Trophoblast cell (in vitro differentiated cells and primary cell): Measurements from ENCODE around the gene PARD6B.
A peak's percentile ranks its signal among the peaks of the same experiment; 100 is the strongest.
"Not testable (repeated sequence)": the region's sequence is repeated elsewhere in the genome, so short reads cannot be mapped to it uniquely, and the experiment has no call there.

ENCODE experiments used
- DNase-seq, 2 donors: peaks; one replicate each; pipeline ENCODE4 v3.0.0-alpha.2; 2016
- H2AFZ ChIP-seq: 2 replicates; pipeline ENCODE4 v1.6.1; 2013; ENCODE audit warnings: low read length, moderate library complexity, mild to moderate bottlenecking; ENCODE audit not compliant: insufficient read depth, poor library complexity
- H2AK5ac ChIP-seq: 2 replicates; pipeline ENCODE4 v1.6.1; 2013; ENCODE audit warnings: mild to moderate bottlenecking, low read length
- H2BK120ac ChIP-seq: 2 replicates; pipeline ENCODE4 v1.6.1; 2013; ENCODE audit warnings: low read length, mild to moderate bottlenecking, moderate library complexity; ENCODE audit not compliant: insufficient read depth, poor library complexity
- H2BK12ac ChIP-seq: 2 replicates; pipeline ENCODE4 v1.6.1; 2013; ENCODE audit warnings: mild to moderate bottlenecking, low read length, moderate library complexity
- H2BK5ac ChIP-seq: 2 replicates; pipeline ENCODE4 v1.6.1; 2013; ENCODE audit warnings: low read length, low read depth, moderate library complexity, mild to moderate bottlenecking; ENCODE audit not compliant: poor library complexity
- H3K14ac ChIP-seq: 2 replicates; pipeline ENCODE4 v1.6.1; 2013; ENCODE audit warnings: mild to moderate bottlenecking, low read length
- H3K18ac ChIP-seq: 2 replicates; pipeline ENCODE4 v1.6.1; 2013; ENCODE audit warnings: mild to moderate bottlenecking, low read length
- H3K23ac ChIP-seq: 2 replicates; pipeline ENCODE4 v1.6.1; 2013; ENCODE audit warnings: low read length
- H3K27ac ChIP-seq: 2 replicates; pipeline ENCODE4 v1.5.1; 2013; ENCODE audit warnings: low read depth, mild to moderate bottlenecking, inconsistent platforms, low read length, moderate library complexity
- H3K27me3 ChIP-seq: 2 replicates; pipeline ENCODE4 v1.6.1; 2013; ENCODE audit warnings: inconsistent platforms, mild to moderate bottlenecking, low read length, moderate library complexity; ENCODE audit not compliant: insufficient read depth
- H3K36me3 ChIP-seq, 2 experiments: 1 replicate in 1 of 2; 2 replicates in 1 of 2; pipeline ENCODE4 v1.6.1; 2013; ENCODE audit warnings: low read length in 2 of 2, mild to moderate bottlenecking in 2 of 2, moderate library complexity in 1 of 2; ENCODE audit not compliant: insufficient read depth in 2 of 2, control insufficient read depth in 1 of 2
- H3K4ac ChIP-seq: 2 replicates; pipeline ENCODE4 v1.6.1; 2013; ENCODE audit warnings: low read depth, mild to moderate bottlenecking, low read length, moderate library complexity
- H3K4me1 ChIP-seq, 2 experiments: 1 replicate in 1 of 2; 2 replicates in 1 of 2; pipeline ENCODE4 v1.6.1; 2013; ENCODE audit warnings: low read length in 2 of 2, mild to moderate bottlenecking in 2 of 2, moderate library complexity in 1 of 2; ENCODE audit not compliant: insufficient read depth in 2 of 2, control insufficient read depth in 1 of 2
- H3K4me2 ChIP-seq: 2 replicates; pipeline ENCODE4 v1.6.1; 2013; ENCODE audit warnings: inconsistent platforms, mild to moderate bottlenecking, low read length, moderate library complexity
- H3K4me3 ChIP-seq: 2 replicates; pipeline ENCODE4 v1.5.1; 2013; ENCODE audit warnings: mild to moderate bottlenecking, low read depth, low read length, inconsistent platforms
- H3K79me1 ChIP-seq: one replicate; pipeline ENCODE4 v1.6.1; 2013; ENCODE audit warnings: low read length
- H3K79me2 ChIP-seq: 2 replicates; pipeline ENCODE4 v1.6.1; 2013; ENCODE audit warnings: low read length, mild to moderate bottlenecking; ENCODE audit not compliant: control insufficient read depth, insufficient read depth, poor library complexity
- H3K9ac ChIP-seq: 2 replicates; pipeline ENCODE4 v1.6.1; 2013; ENCODE audit warnings: mild to moderate bottlenecking, low read length
- H3K9me3 ChIP-seq: 2 replicates; pipeline ENCODE4 v1.6.1; 2013; ENCODE audit warnings: low read depth, mild to moderate bottlenecking, control low read depth, inconsistent platforms, low read length; ENCODE audit not compliant: insufficient read depth
- H4K12ac ChIP-seq: 2 replicates; pipeline ENCODE4 v1.6.1; 2013; ENCODE audit warnings: low read depth, mild to moderate bottlenecking, low read length, moderate library complexity
- H4K8ac ChIP-seq: 2 replicates; pipeline ENCODE4 v1.6.1; 2013; ENCODE audit warnings: low read depth, mild to moderate bottlenecking, low read length, moderate library complexity
- H4K91ac ChIP-seq: one replicate; pipeline ENCODE4 v1.6.1; 2013; ENCODE audit warnings: low read depth, mild to moderate bottlenecking, low read length, moderate library complexity
- WGBS: extraction: QIAGEN DNeasy Blood & Tissue Kit; methylation state at CpG from one replicate; pipeline ENCODE4 v1.1.7; 2013; ENCODE audit warnings: missing lambda C conversion rate; ENCODE audit not compliant: insufficient read length, insufficient coverage; ENCODE audit errors: extremely low coverage; 5-methylcytosine and 5-hydroxymethylcytosine counted together

Gene PARD6B

DNA sequence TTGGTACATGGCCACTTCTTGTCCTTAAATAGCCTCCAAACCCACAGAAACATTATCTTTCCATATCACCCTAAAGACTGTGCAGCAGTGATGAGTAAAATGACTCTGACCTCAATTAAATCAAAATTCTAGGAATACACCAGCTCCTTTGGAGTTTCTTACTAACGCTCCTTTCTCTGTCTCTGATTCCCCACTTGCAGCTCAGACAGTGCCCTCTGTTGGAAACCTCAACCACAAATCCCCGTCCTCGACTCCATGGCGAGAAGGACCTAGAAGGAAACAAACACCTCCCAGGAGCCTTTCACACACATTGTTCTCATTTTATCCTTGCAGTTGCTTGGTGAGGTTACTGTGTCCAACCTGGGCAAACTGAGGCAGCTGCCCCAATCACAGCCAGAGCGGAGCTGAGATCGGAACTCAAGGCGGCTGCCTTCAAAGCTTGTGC is 17.7 kb upstream of the PARD6B start:
- no peak overlapping the region for H3K4ac ChIP-seq
- no peak overlapping the region for H3K4me3 ChIP-seq
- H2BK5ac ChIP-seq: no peak overlapping the region
- no peaks in the 10 kb centered on the region for H3K79me2 ChIP-seq
- H4K91ac ChIP-seq: no peak overlapping the region
- no peak overlapping the region for H4K8ac ChIP-seq
- no peaks in the 10 kb centered on the region for H3K36me3 ChIP-seq
- H3K27me3 ChIP-seq: no peaks in the 10 kb centered on the region
- H2AK5ac ChIP-seq: no peak overlapping the region
- H3K4me1 ChIP-seq: peaks cover 9 to 17% of the 10 kb centered on the region in 2 experiments
- peak; percentile 35 to 47 for DNase-seq
- no peak overlapping the region for H3K14ac ChIP-seq
- H3K9ac ChIP-seq: no peak overlapping the region
- no peak overlapping the region for H3K23ac ChIP-seq
- H2AFZ ChIP-seq: no peak overlapping the region
- H2BK12ac ChIP-seq: no peak overlapping the region
- WGBS: no CpG with 5 or more reads among the region's 7 CpGs
- no peak overlapping the region for H2BK120ac ChIP-seq
- H3K27ac ChIP-seq: no peak overlapping the region
- no peak overlapping the region for H4K12ac ChIP-seq
- no peak overlapping the region for H3K4me2 ChIP-seq
- H3K18ac ChIP-seq: no peak overlapping the region
- no peaks in the 10 kb centered on the region for H3K9me3 ChIP-seq
- peaks cover 4% of the 10 kb centered on the region for H3K79me1 ChIP-seq

DNA sequence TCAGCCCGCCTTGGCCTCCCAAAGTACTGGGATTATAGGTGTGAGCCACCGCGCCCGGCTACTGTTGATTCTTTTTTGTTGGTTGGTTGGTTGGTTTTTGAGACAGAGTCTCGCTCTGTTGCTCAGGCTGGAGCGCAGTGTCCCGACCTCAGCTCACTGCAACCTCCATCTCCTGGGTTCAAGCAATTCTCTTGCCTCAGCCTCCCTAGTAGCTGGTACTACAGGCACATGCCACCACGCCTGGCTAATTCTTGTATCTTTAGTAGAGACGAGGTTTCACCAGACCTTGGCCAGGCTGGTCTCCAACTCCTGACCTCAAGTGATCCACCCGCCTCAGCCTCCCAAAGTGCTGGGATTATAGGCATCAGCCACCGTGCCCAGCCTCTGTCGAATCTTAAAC is 17.0 kb upstream of the PARD6B start:
- not testable (repeated sequence) for H3K27ac ChIP-seq, H3K4me2 ChIP-seq, H3K79me2 ChIP-seq, H4K8ac ChIP-seq, H3K18ac ChIP-seq, DNase-seq, H3K4me3 ChIP-seq, H3K9ac ChIP-seq, H4K12ac ChIP-seq, H2BK5ac ChIP-seq, H2AFZ ChIP-seq, H3K36me3 ChIP-seq, H3K4ac ChIP-seq, H2AK5ac ChIP-seq, H2BK12ac ChIP-seq, H3K79me1 ChIP-seq, H2BK120ac ChIP-seq, H3K23ac ChIP-seq, H4K91ac ChIP-seq, H3K14ac ChIP-seq, H3K9me3 ChIP-seq, H3K27me3 ChIP-seq
- WGBS: no CpG with 5 or more reads among the region's 12 CpGs
- H3K4me1 ChIP-seq: peaks cover 9 to 17% of the 10 kb centered on the region in 2 experiments

DNA sequence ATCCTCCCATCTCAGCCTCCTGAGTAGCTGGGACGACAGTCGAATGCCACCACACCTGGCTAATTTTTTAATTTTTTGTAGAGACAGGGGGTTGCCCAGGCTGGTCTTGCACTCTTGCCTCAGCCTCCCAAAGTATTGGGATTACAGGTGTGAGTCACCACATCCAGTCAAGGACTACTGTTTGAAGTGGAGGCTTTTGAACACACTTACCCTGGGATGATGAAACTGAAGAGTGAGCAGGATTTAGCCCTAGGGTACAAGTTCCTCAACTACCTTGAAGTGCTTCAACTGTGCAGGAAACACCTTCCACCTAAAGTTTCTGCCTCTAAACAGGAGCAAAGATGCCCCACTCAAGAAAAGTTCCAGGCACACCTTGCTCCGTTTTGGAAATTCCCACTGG is 15.7 kb upstream of the PARD6B start:
- H4K12ac ChIP-seq: no peak overlapping the region
- peaks cover 2% of the 10 kb centered on the region for H3K79me1 ChIP-seq
- H3K9ac ChIP-seq: no peak overlapping the region
- H2BK5ac ChIP-seq: no peak overlapping the region
- H3K4me2 ChIP-seq: no peak overlapping the region
- no peaks in the 10 kb centered on the region for H3K27me3 ChIP-seq
- H3K4ac ChIP-seq: no peak overlapping the region
- H3K79me2 ChIP-seq: no peaks in the 10 kb centered on the region
- H2BK120ac ChIP-seq: no peak overlapping the region
- peak; percentile 84 to 97 for DNase-seq
- H2BK12ac ChIP-seq: no peak overlapping the region
- no peaks in the 10 kb centered on the region for H3K36me3 ChIP-seq
- H3K23ac ChIP-seq: no peak overlapping the region
- no peak overlapping the region for H4K8ac ChIP-seq
- H3K4me1 ChIP-seq: peaks cover 4 to 12% of the 10 kb centered on the region in 2 experiments
- H2AFZ ChIP-seq: no peak overlapping the region
- H4K91ac ChIP-seq: no peak overlapping the region
- WGBS: no CpG with 5 or more reads among the region's 3 CpGs
- H2AK5ac ChIP-seq: no peak overlapping the region
- no peak overlapping the region for H3K14ac ChIP-seq
- H3K4me3 ChIP-seq: no peak overlapping the region
- no peak overlapping the region for H3K27ac ChIP-seq
- H3K18ac ChIP-seq: no peak overlapping the region
- H3K9me3 ChIP-seq: no peaks in the 10 kb centered on the region

DNA sequence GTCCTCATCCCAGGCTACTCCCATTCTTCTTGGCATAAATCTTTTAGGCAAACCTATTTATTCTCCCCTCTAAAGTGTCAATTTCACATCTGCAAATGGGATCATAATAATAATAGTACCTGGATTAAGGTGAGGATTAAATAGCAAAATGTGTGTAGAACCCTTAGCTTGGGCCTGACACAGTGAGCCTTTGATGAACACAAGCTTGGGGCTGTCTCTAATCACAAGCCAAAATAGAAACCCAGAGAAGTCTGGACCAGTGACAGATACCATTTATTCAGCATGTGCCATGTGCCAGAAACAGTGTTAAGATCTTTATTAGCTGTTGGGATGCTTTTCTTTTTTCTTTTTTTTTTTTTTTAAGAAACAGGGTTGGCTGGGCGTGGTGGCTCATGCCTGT is 14.9 kb upstream of the PARD6B start:
- H3K4me3 ChIP-seq: no peak overlapping the region
- H3K23ac ChIP-seq: no peak overlapping the region
- WGBS: no CpG with 5 or more reads among the region's 1 CpG
- no peak for DNase-seq
- H2AFZ ChIP-seq: no peak overlapping the region
- H3K27ac ChIP-seq: no peak overlapping the region
- H3K79me2 ChIP-seq: no peaks in the 10 kb centered on the region
- H3K4ac ChIP-seq: no peak overlapping the region
- H2BK120ac ChIP-seq: no peak overlapping the region
- peaks cover 2 to 6% of the 10 kb centered on the region in 2 experiments for H3K4me1 ChIP-seq
- peaks cover 2% of the 10 kb centered on the region for H3K79me1 ChIP-seq
- H3K27me3 ChIP-seq: no peaks in the 10 kb centered on the region
- no peak overlapping the region for H4K12ac ChIP-seq
- H4K8ac ChIP-seq: no peak overlapping the region
- H2AK5ac ChIP-seq: no peak overlapping the region
- H3K14ac ChIP-seq: no peak overlapping the region
- H4K91ac ChIP-seq: no peak overlapping the region
- H3K9me3 ChIP-seq: no peaks in the 10 kb centered on the region
- no peak overlapping the region for H3K4me2 ChIP-seq
- H2BK12ac ChIP-seq: no peak overlapping the region
- no peak overlapping the region for H2BK5ac ChIP-seq
- no peak overlapping the region for H3K18ac ChIP-seq
- H3K36me3 ChIP-seq: no peaks in the 10 kb centered on the region
- no peak overlapping the region for H3K9ac ChIP-seq
